ENCODE results near the gene MALRD1. TPM values are rescaled to one million over a fixed set of nuclear protein-coding genes. Genes with fewer than 3 reads are reported as not detected.

Gene MALRD1
- total and polyA plus RNA-seq, 2 experiments from 2014 or later = 0.45 TPM; not detected in 1

DNA sequence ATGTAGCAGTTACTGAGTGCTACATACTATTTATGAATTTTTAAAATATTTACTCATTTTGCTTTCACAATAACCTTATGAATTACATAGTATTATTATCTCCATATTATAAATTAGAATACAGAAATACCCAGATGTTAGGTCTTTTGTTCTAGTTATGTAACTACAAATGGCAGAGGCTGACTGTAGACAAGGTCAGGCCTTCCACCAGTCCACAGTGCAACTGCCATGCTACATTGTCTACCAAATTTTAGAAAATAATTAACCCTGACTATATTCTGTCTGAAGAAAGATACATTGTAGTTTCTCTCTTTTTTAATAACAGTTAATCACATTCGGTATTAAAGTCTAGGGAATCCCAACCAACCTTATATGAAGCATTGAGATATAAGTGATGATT, 280.9 kb downstream of the MALRD1 start:
- no peak overlapping the region for H3K4me2 ChIP-seq (ENCODE audit: unreplicated experiment)
- no peak for DNase-seq
- H3K9ac ChIP-seq = no peak overlapping the region
- H3K27ac ChIP-seq = no peak overlapping the region
- in situ Hi-C loops (cut with MboI) = no loop called here
- H3K36me3 ChIP-seq (ENCODE audit: low read depth) = no peaks in the 10 kb centered on the region
- H4K20me1 ChIP-seq (ENCODE audit: insufficient read depth) = no peaks in the 10 kb centered on the region
- 58 to 59% methylated on average over 1 of the region's 1 CpG for whole genome bisulfite sequencing, 2 experiments (ENCODE audit: low coverage in 1 of 2, low lambda C conversion rate in 2 of 2, missing lambda C conversion rate in 2 of 2)
- no peak overlapping the region for H3K4me3 ChIP-seq
- no peaks in the 10 kb centered on the region for H3K9me2 ChIP-seq (ENCODE audit: insufficient read depth)
- H3K4me1 ChIP-seq (ENCODE audit: insufficient read depth) = no peaks in the 10 kb centered on the region
- TF ChIP-seq EZH2 (IDR thresholded peaks at IDR 0.05; ENCODE audit: insufficient read depth, poor library complexity, severe bottlenecking) (no peak), EZH2phosphoT487 (IDR thresholded peaks at IDR 0.05; ENCODE audit: insufficient read depth, low read depth) (no peak)
- H3K27me3 ChIP-seq (replicated peaks; ENCODE audit: insufficient read depth) = no peaks in the 10 kb centered on the region
- H3K9me3 ChIP-seq (ENCODE audit: low read depth) = no peaks in the 10 kb centered on the region
- H2AFZ ChIP-seq = no peak overlapping the region
- no peaks in the 10 kb centered on the region for H3K79me2 ChIP-seq (ENCODE audit: insufficient read depth)
- no peaks in the 10 kb centered on the region for H3F3A ChIP-seq (ENCODE audit: insufficient read depth)

DNA sequence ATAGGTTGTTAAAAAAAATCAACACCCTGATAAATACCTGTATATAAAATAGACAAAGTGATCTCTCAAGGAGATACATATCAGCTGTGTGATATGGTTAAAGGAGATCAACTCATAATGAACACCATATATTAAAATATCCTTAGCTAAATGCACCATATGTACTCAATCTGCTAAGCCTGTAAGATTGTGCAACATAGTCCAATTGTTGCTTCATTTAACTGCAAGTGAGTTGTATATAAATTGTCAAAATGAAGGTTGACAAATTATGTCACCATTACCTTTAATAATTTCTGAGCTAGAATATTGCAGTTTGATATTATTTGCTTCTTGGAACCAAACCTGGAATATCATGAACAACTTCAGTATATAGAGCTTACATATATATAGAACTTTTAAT, 283.7 kb downstream of the MALRD1 start:
- no peak overlapping the region for H3K27ac ChIP-seq
- in situ Hi-C loops (cut with MboI) = no loop called here
- no peaks in the 10 kb centered on the region for H3F3A ChIP-seq (ENCODE audit: insufficient read depth)

DNA sequence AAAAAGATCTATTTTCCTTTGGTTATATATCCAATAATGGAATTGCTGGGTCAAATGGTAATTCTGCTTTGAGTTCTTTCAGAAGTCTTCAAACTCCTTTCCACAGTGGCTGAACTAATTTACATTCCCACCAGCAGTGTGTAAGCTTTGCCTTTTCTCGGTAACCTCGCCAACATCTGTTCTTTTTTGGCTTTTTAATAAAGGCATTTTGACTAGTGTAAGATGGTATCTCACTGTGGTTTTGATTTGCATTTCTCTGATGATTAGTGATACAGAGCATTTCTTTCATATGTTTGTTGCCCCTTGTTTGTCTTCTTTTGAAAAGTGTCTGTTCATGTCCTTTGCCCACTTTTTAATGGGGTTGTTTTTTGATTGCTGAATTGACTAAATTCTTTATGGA, 285.0 kb downstream of the MALRD1 start:
- H3K36me3 ChIP-seq (ENCODE audit: low read depth) = no peaks in the 10 kb centered on the region
- no peak overlapping the region for H2AFZ ChIP-seq
- H3F3A ChIP-seq (ENCODE audit: insufficient read depth) = no peaks in the 10 kb centered on the region
- no peak overlapping the region for H3K9ac ChIP-seq
- H3K4me3 ChIP-seq = no peak overlapping the region
- H4K20me1 ChIP-seq (ENCODE audit: insufficient read depth) = no peaks in the 10 kb centered on the region
- in situ Hi-C loops (cut with MboI) = no loop called here
- H3K9me2 ChIP-seq (ENCODE audit: insufficient read depth) = no peaks in the 10 kb centered on the region
- no peak overlapping the region for H3K27ac ChIP-seq
- no peaks in the 10 kb centered on the region for H3K79me2 ChIP-seq (ENCODE audit: insufficient read depth)
- H3K4me1 ChIP-seq (ENCODE audit: insufficient read depth) = no peaks in the 10 kb centered on the region
- no peak overlapping the region for H3K4me2 ChIP-seq (ENCODE audit: unreplicated experiment)
- no peak for DNase-seq
- TF ChIP-seq EZH2 (IDR thresholded peaks at IDR 0.05; ENCODE audit: insufficient read depth, poor library complexity, severe bottlenecking) (no peak), EZH2phosphoT487 (IDR thresholded peaks at IDR 0.05; ENCODE audit: insufficient read depth, low read depth) (no peak)
- 58 to 61% methylated on average over 2 of the region's 2 CpGs for WGBS, 2 experiments (ENCODE audit: low coverage in 1 of 2, low lambda C conversion rate in 2 of 2, missing lambda C conversion rate in 2 of 2)
- H3K9me3 ChIP-seq (ENCODE audit: low read depth) = no peaks in the 10 kb centered on the region
- H3K27me3 ChIP-seq (replicated peaks; ENCODE audit: insufficient read depth) = no peaks in the 10 kb centered on the region

More for the DNA sequence above, 283.7 kb downstream of the MALRD1 start:
- Histone ChIP-seq H3K9me2 (ENCODE audit: insufficient read depth) (no peaks in the 10 kb centered on the region), H4K20me1 (ENCODE audit: insufficient read depth) (no peaks in the 10 kb centered on the region), H2AFZ (no peak overlapping the region), H3K9me3 (ENCODE audit: low read depth) (no peaks in the 10 kb centered on the region), H3K9ac (no peak overlapping the region), H3K4me3 (no peak overlapping the region), H3K27me3 (replicated peaks; ENCODE audit: insufficient read depth) (no peaks in the 10 kb centered on the region), H3K36me3 (ENCODE audit: low read depth) (no peaks in the 10 kb centered on the region), H3K4me1 (ENCODE audit: insufficient read depth) (no peaks in the 10 kb centered on the region), H3K4me2 (ENCODE audit: unreplicated experiment) (no peak overlapping the region), H3K79me2 (ENCODE audit: insufficient read depth) (no peaks in the 10 kb centered on the region)
- DNase-seq = no peak
- no peak for TF ChIP-seq EZH2phosphoT487 (IDR thresholded peaks at IDR 0.05; ENCODE audit: insufficient read depth, low read depth)
- no peak for TF ChIP-seq EZH2 (IDR thresholded peaks at IDR 0.05; ENCODE audit: insufficient read depth, poor library complexity, severe bottlenecking)

DNA sequence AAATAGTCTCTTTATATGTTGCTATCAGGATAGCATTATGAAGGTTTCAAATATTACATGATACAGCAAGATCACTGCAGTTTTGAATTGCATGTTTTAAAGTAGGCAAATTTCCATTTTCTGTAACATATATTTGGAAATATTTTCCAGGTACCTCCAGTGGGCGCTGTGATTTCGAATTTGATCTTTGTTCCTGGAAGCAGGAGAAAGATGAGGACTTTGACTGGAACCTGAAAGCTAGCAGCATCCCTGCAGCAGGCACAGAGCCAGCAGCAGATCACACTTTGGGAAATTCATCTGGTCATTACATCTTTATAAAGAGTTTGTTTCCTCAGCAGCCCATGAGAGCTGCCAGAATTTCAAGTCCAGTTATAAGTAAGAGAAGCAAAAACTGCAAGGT, 299.0 kb downstream of the MALRD1 start:
- Histone ChIP-seq H3K4me3 (no peak overlapping the region), H3K9ac (no peak overlapping the region), H3K79me2 (ENCODE audit: insufficient read depth) (no peaks in the 10 kb centered on the region), H4K20me1 (ENCODE audit: insufficient read depth) (no peaks in the 10 kb centered on the region), H3K4me1 (ENCODE audit: insufficient read depth) (no peaks in the 10 kb centered on the region), H3K9me2 (ENCODE audit: insufficient read depth) (no peaks in the 10 kb centered on the region), H3K36me3 (ENCODE audit: low read depth) (no peaks in the 10 kb centered on the region), H2AFZ (no peak overlapping the region), H3K27ac (no peak overlapping the region), H3K27me3 (replicated peaks; ENCODE audit: insufficient read depth) (no peaks in the 10 kb centered on the region), H3F3A (ENCODE audit: insufficient read depth) (no peaks in the 10 kb centered on the region), H3K4me2 (ENCODE audit: unreplicated experiment) (no peak overlapping the region), H3K9me3 (ENCODE audit: low read depth) (no peaks in the 10 kb centered on the region)
- in situ Hi-C loops (cut with MboI) = no loop called here
- TF ChIP-seq EZH2phosphoT487 (IDR thresholded peaks at IDR 0.05; ENCODE audit: insufficient read depth, low read depth) (no peak), EZH2 (IDR thresholded peaks at IDR 0.05; ENCODE audit: insufficient read depth, poor library complexity, severe bottlenecking) (no peak)
- peak; percentile 4 for DNase-seq
- 16 to 20% methylated on average over 2 of the region's 2 CpGs for WGBS, 2 experiments (ENCODE audit: low coverage in 1 of 2, low lambda C conversion rate in 2 of 2, missing lambda C conversion rate in 2 of 2)

- no peaks in the 10 kb centered on the region for H3K9me3 ChIP-seq (ENCODE audit: low read depth)
- TF ChIP-seq EZH2phosphoT487 (IDR thresholded peaks at IDR 0.05; ENCODE audit: insufficient read depth, low read depth) = no peak
- no peak for TF ChIP-seq EZH2 (IDR thresholded peaks at IDR 0.05; ENCODE audit: insufficient read depth, poor library complexity, severe bottlenecking)
- H3K36me3 ChIP-seq (ENCODE audit: low read depth) = no peaks in the 10 kb centered on the region
- no peaks in the 10 kb centered on the region for H3F3A ChIP-seq (ENCODE audit: insufficient read depth)
- no peak for DNase-seq
- 73 to 78% methylated on average over 2 of the region's 2 CpGs for WGBS, 2 experiments (ENCODE audit: low coverage in 1 of 2, low lambda C conversion rate in 2 of 2, missing lambda C conversion rate in 2 of 2)
- no peak overlapping the region for H3K4me2 ChIP-seq (ENCODE audit: unreplicated experiment)
- H3K27me3 ChIP-seq (replicated peaks; ENCODE audit: insufficient read depth) = no peaks in the 10 kb centered on the region
- no peaks in the 10 kb centered on the region for H3K9me2 ChIP-seq (ENCODE audit: insufficient read depth)
- no peak overlapping the region for H2AFZ ChIP-seq
- H4K20me1 ChIP-seq (ENCODE audit: insufficient read depth) = no peaks in the 10 kb centered on the region
- H3K9ac ChIP-seq = no peak overlapping the region
- no peak overlapping the region for H3K27ac ChIP-seq
- no peaks in the 10 kb centered on the region for H3K79me2 ChIP-seq (ENCODE audit: insufficient read depth)
- in situ Hi-C loops (cut with MboI) = no loop called here
- no peak overlapping the region for H3K4me3 ChIP-seq
- no peaks in the 10 kb centered on the region for H3K4me1 ChIP-seq (ENCODE audit: insufficient read depth)
Observed at GRCh38 chr10:19367176-19367575, 318.6 kb downstream of the MALRD1 start.

All from GM23248 (cell line).